ENCODE measurements around the gene NCOA7. TPM values are rescaled to one million over a fixed set of nuclear protein-coding genes. Genes with fewer than 3 reads are reported as not detected.

The NCOA7 gene
- total and polyA plus RNA-seq, 4 donors, result 8.6 to 40.9 (median 17.6) TPM

- TF ChIP-seq HNF4A (conservative IDR thresholded peaks at IDR 0.05), result no peak
These were observed 20.5 kb downstream of the NCOA7 start (continued) for GRCh38 chr6:125811259-125811658.

DNA sequence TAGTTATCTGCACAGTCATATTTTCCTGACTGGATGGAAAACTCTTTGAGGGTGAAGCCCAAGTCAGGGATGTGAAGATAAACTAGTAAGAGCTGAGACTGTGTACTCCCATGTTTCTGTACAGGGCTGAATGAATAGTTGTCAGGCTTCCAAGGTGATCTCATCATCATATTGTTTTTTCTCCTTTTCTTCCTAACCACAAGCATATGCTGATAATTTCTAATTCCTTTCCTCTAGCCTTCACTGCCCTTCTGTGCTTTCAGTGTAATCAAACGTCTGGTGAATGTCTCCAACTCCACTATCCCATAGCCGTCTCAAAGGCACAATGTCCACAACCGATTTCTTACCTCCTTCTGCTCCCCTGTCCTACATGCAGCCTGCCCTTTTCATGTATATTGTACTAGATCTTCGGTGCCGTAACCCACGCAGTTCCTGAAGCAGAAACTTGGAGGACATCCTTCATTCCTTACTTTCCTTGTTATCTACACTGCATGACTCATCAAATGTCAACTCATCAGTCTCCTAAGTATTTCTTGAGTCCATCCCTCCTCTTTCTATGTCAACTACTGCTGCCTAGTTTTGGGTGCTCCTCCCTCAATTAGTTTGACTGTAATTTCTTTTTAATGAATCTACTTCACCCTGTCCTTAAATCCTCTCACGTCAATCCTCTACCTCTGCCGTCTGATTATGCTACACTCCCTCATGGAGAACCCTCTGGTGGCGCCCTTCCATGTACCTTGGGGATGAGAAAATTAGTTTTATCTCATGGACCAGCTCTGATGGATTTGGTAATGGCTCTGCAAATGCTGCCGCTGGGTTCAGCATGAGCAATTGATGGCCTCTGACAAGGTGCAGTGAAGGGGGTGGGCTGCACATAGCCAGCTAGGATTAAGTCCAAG, 21.9 kb downstream of the NCOA7 start:
- Histone ChIP-seq H3K9me3 (ENCODE audit: control insufficient read depth in 4 of 4, low read length in 3 of 4) (no peaks in the 10 kb centered on the region), H3K27ac (ENCODE audit: low read depth in 1 of 2, low read length in 2 of 2) (peak overlapping the region in 1 of 2 donors; percentile 2), H3K36me3 (ENCODE audit: control insufficient read depth in 4 of 4, insufficient read depth in 3 of 4, low read depth in 1 of 4, low read length in 3 of 4) (no peaks in the 10 kb centered on the region), H3K4me3 (ENCODE audit: low read depth in 1 of 3, low read length in 3 of 3) (no peak overlapping the region), H3K9ac (ENCODE audit: low read depth in 1 of 2, low read length in 2 of 2) (no peak overlapping the region), H3K4me1 (ENCODE audit: control insufficient read depth in 4 of 4, insufficient read depth in 4 of 4, low read length in 3 of 4) (peaks cover 0 to 36% (median 19%) of the 10 kb centered on the region in 4 donors), H3K27me3 (ENCODE audit: control insufficient read depth in 4 of 4, insufficient read depth in 4 of 4, low read length in 3 of 4) (no peaks in the 10 kb centered on the region)
- 89% methylated on average over 10 of the region's 10 CpGs for WGBS
- no peak for DNase-seq (ENCODE audit: low spot score)
- TF ChIP-seq JUND (IDR thresholded peaks at IDR 0.05), result peak in 1 of 2 donors; percentile 37
- TF ChIP-seq HNF4A (conservative IDR thresholded peaks at IDR 0.05), result no peak

DNA sequence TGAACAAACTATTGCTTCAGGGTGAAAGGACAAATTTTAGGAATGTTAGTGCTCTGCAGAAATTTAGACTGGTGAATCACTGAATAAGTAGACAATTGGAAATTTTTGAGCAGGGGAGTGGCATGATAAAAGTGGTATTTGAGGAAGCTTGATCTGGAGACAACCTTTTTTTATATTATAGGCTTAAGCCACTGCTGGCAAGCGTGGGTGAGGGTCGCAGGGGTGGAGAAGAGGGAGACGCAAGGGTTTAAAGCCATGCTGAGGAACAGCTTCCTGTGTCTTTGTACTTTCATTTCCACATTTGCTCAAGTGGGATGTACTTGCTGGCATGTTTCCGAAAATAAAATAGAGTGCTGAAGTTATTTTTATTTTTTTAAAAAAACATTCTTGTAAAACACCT, 23.7 kb downstream of the NCOA7 start:
- H3K27ac ChIP-seq (ENCODE audit: low read depth in 1 of 2, low read length in 2 of 2), result peak overlapping the region in 1 of 2 donors; percentile 63
- no peaks in the 10 kb centered on the region for H3K27me3 ChIP-seq (ENCODE audit: control insufficient read depth in 4 of 4, insufficient read depth in 4 of 4, low read length in 3 of 4)
- no peaks in the 10 kb centered on the region for H3K9me3 ChIP-seq (ENCODE audit: control insufficient read depth in 4 of 4, low read length in 3 of 4)
- peaks cover 7 to 54% (median 32%) of the 10 kb centered on the region in 4 donors for H3K4me1 ChIP-seq (ENCODE audit: control insufficient read depth in 4 of 4, insufficient read depth in 4 of 4, low read length in 3 of 4)
- peak overlapping the region in 1 of 2 donors; percentile 55 for H3K9ac ChIP-seq (ENCODE audit: low read depth in 1 of 2, low read length in 2 of 2)
- no peak for TF ChIP-seq FOXA2 (IDR thresholded peaks at IDR 0.05)
- no peak for TF ChIP-seq HNF4A (conservative IDR thresholded peaks at IDR 0.05)
- TF ChIP-seq RAD21 (IDR thresholded peaks at IDR 0.05), result no peak
- TF ChIP-seq, protein P1, sequence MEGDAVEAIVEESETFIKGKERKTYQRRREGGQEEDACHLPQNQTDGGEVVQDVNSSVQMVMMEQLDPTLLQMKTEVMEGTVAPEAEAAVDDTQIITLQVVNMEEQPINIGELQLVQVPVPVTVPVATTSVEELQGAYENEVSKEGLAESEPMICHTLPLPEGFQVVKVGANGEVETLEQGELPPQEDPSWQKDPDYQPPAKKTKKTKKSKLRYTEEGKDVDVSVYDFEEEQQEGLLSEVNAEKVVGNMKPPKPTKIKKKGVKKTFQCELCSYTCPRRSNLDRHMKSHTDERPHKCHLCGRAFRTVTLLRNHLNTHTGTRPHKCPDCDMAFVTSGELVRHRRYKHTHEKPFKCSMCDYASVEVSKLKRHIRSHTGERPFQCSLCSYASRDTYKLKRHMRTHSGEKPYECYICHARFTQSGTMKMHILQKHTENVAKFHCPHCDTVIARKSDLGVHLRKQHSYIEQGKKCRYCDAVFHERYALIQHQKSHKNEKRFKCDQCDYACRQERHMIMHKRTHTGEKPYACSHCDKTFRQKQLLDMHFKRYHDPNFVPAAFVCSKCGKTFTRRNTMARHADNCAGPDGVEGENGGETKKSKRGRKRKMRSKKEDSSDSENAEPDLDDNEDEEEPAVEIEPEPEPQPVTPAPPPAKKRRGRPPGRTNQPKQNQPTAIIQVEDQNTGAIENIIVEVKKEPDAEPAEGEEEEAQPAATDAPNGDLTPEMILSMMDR (IDR thresholded peaks at IDR 0.05; ENCODE audit: low read depth, low read length, missing input control), result no peak
- TF ChIP-seq SP1 (IDR thresholded peaks at IDR 0.05), result no peak
- no peak for TF ChIP-seq TAF1 (conservative IDR thresholded peaks at IDR 0.05)
- TF ChIP-seq NR2F2 (IDR thresholded peaks at IDR 0.05), result no peak
- TF ChIP-seq, protein P2, sequence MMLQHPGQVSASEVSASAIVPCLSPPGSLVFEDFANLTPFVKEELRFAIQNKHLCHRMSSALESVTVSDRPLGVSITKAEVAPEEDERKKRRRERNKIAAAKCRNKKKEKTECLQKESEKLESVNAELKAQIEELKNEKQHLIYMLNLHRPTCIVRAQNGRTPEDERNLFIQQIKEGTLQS (IDR thresholded peaks at IDR 0.05), result no peak
- TF ChIP-seq ZBTB33 (IDR thresholded peaks at IDR 0.05), result no peak
- TF ChIP-seq YY1 (IDR thresholded peaks at IDR 0.05), result no peak
- TF ChIP-seq GABPA (IDR thresholded peaks at IDR 0.05 in 1 of 2, conservative IDR thresholded peaks at IDR 0.05 in 1 of 2), result no peak
- TF ChIP-seq, protein P3, sequence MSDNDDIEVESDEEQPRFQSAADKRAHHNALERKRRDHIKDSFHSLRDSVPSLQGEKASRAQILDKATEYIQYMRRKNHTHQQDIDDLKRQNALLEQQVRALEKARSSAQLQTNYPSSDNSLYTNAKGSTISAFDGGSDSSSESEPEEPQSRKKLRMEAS (IDR thresholded peaks at IDR 0.05), result no peak
- no peak for TF ChIP-seq HNF4G (IDR thresholded peaks at IDR 0.05)
- TF ChIP-seq, protein P4, sequence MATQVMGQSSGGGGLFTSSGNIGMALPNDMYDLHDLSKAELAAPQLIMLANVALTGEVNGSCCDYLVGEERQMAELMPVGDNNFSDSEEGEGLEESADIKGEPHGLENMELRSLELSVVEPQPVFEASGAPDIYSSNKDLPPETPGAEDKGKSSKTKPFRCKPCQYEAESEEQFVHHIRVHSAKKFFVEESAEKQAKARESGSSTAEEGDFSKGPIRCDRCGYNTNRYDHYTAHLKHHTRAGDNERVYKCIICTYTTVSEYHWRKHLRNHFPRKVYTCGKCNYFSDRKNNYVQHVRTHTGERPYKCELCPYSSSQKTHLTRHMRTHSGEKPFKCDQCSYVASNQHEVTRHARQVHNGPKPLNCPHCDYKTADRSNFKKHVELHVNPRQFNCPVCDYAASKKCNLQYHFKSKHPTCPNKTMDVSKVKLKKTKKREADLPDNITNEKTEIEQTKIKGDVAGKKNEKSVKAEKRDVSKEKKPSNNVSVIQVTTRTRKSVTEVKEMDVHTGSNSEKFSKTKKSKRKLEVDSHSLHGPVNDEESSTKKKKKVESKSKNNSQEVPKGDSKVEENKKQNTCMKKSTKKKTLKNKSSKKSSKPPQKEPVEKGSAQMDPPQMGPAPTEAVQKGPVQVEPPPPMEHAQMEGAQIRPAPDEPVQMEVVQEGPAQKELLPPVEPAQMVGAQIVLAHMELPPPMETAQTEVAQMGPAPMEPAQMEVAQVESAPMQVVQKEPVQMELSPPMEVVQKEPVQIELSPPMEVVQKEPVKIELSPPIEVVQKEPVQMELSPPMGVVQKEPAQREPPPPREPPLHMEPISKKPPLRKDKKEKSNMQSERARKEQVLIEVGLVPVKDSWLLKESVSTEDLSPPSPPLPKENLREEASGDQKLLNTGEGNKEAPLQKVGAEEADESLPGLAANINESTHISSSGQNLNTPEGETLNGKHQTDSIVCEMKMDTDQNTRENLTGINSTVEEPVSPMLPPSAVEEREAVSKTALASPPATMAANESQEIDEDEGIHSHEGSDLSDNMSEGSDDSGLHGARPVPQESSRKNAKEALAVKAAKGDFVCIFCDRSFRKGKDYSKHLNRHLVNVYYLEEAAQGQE (IDR thresholded peaks at IDR 0.05), result no peak
- no peak for TF ChIP-seq JUND (IDR thresholded peaks at IDR 0.05)
- H3K36me3 ChIP-seq (ENCODE audit: control insufficient read depth in 4 of 4, insufficient read depth in 3 of 4, low read depth in 1 of 4, low read length in 3 of 4), result no peaks in the 10 kb centered on the region
- no peak for DNase-seq (ENCODE audit: low spot score)
- 61% methylated on average over 4 of the region's 4 CpGs for WGBS
- no peak overlapping the region for H3K4me3 ChIP-seq (ENCODE audit: low read depth in 1 of 3, low read length in 3 of 3)

All from liver (tissue), 9 donors.